Effector memory CD4-positive, alpha-beta T cell (primary cell): Measurements from ENCODE around the gene RABEP2.
"Not testable (repeated sequence)": the region's sequence is repeated elsewhere in the genome, so short reads cannot be mapped to it uniquely, and the experiment has no call there.

ENCODE experiments used
- DNase-seq, 3 donors: peaks; one replicate each; pipeline ENCODE4 v3.0.0-alpha.2; 2020
- H3K27ac ChIP-seq: 2 replicates; pipeline ENCODE4 v1.7.0; 2013; ENCODE audit warnings: mild to moderate bottlenecking, low read length, moderate library complexity; ENCODE audit not compliant: insufficient read depth, poor library complexity, severe bottlenecking
- H3K27me3 ChIP-seq: replicated peaks from 2 replicates; pipeline ENCODE4 v1.7.0; 2013; ENCODE audit warnings: mild to moderate bottlenecking, low read length; ENCODE audit not compliant: insufficient read depth, control insufficient read depth, poor library complexity, severe bottlenecking
- H3K36me3 ChIP-seq: 2 replicates; pipeline ENCODE4 v1.7.0; 2013; ENCODE audit warnings: mild to moderate bottlenecking, low read length, moderate library complexity; ENCODE audit not compliant: control insufficient read depth, insufficient read depth
- H3K4me1 ChIP-seq: 2 replicates; pipeline ENCODE4 v1.7.0; 2013; ENCODE audit warnings: low read length, mild to moderate bottlenecking; ENCODE audit not compliant: control insufficient read depth, insufficient read depth, poor library complexity, severe bottlenecking
- H3K4me3 ChIP-seq: 2 replicates; pipeline ENCODE4 v1.7.0; 2013; ENCODE audit warnings: low read length, low read depth, mild to moderate bottlenecking; ENCODE audit not compliant: insufficient read depth, poor library complexity, severe bottlenecking
- H3K9me3 ChIP-seq: 2 replicates; pipeline ENCODE4 v1.7.0; 2013; ENCODE audit warnings: mild to moderate bottlenecking, low read length, moderate library complexity; ENCODE audit not compliant: control insufficient read depth
- total RNA-seq, 3 donors: gene quantifications; one replicate each; lab custom pipeline; 2026; lab: John Stamatoyannopoulos, UW

RABEP2 gene
- 29.5 to 40.1 (median 31.5) reads per million in 3 donors for total RNA-seq

DNA sequence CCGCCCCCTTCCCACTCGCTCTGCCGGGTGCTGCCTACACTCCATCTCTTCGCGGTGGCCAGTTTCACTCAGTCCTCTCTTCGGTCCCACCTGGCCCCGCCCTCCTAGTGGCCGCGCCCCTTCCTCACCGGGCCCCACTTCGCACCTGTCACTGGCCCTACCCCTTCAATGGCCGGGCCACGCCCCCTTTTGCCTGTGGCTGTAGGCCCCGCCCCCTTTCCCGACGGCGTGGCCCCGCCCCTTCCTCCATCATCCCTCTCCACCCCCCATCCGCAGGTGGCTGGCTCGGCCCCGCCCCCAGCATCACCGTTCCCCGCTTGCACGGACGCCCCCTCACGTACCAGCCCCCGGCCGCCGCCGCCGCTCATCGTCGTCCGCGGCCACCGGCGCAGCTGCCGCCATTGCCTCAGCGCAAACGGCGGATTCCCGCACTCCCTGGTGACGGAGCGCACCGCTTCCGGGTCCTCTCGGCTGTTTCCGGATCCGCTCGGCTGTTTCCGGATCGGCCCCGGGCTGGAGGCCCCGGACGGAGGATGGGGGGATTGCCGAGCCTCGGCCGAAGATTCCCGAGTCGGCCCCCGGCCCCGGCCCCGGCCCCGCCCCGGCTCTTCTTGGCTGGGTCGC lies at the start of gene RABEP2:
RABEP2 (minus strand) TSS at position 477 of the 624 bp plus-strand sequence; CDS start at position 402, 75 bp downstream.
- Histone ChIP-seq H3K4me1 (peaks cover 11% of the 10 kb centered on the region), H3K9me3 (no peaks in the 10 kb centered on the region), H3K27ac (peak within 1 kb of the TSS; percentile 97), H3K36me3 (peaks cover 1% of the 10 kb centered on the region), H3K27me3 (no peaks in the 10 kb centered on the region), H3K4me3 (peak within 1 kb of the TSS; percentile 98)
- peak; percentile 87 to 93 (median 89) for DNase-seq

DNA sequence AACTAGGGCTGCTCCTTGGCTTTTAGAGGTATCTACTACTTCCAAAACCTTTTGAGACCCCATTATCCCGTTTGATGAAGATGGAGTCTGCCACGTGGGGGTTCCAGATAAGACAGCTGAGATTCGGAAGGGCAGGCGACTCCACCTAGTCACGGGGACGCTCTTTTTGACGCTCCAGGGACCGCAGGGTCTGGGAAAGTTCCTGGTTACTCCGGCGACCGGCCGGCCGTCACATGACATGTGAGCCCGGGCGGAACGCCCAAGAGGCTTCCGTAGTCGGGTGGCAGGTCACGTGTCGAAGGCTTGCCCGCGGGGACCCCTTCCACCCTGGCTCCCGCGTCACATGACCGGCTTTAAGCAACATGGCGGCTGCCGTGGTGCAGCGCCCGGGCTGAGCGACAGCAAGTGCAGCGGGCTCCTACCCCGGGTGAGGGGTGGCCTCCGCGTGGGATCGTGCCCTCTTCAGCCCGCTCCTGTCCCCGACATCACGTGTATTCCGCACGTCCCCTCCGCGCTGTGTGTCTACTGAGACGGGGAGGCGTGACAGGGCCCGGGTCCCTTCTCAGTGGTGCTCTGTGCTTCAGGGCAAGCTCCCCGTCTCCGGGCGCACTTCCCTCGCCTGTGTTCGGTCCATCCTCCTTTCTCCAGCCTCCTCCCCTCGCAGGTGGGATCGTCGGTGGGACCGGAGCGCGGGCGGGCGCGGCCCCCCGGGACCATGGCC lies 49.6 kb upstream of the RABEP2 start, which contains the start of gene SPNS1:
SPNS1 (plus strand) TSS at position 342 of the 721 bp plus-strand sequence; CDS start at position 716, 374 bp downstream.
- DNase-seq = peak; percentile 83 to 89 (median 84)
- Histone ChIP-seq H3K4me1 (peaks cover 16% of the 10 kb centered on the region), H3K9me3 (no peaks in the 10 kb centered on the region), H3K27me3 (no peaks in the 10 kb centered on the region), H3K36me3 (peaks cover 7% of the 10 kb centered on the region), H3K27ac (peak within 1 kb of the TSS; percentile 71), H3K4me3 (peak within 1 kb of the TSS; percentile 85)

- Histone ChIP-seq H3K4me3 (peak overlapping the region; percentile 85), H3K36me3 (peaks cover 2% of the 10 kb centered on the region), H3K27me3 (no peaks in the 10 kb centered on the region), H3K27ac (peak overlapping the region; percentile 71), H3K4me1 (peaks cover 13% of the 10 kb centered on the region), H3K9me3 (no peaks in the 10 kb centered on the region)
- no peak for DNase-seq
These were observed 49.0 kb upstream of the RABEP2 start for GRCh38 chr16:28974007-28974436.

GRCh38 chr16:28969696-28970095 lies 44.7 kb upstream of the RABEP2 start:
- H3K4me3 ChIP-seq, H3K27ac ChIP-seq, H3K4me1 ChIP-seq, DNase-seq, H3K9me3 ChIP-seq, H3K27me3 ChIP-seq, H3K36me3 ChIP-seq: not testable (repeated sequence)

DNA sequence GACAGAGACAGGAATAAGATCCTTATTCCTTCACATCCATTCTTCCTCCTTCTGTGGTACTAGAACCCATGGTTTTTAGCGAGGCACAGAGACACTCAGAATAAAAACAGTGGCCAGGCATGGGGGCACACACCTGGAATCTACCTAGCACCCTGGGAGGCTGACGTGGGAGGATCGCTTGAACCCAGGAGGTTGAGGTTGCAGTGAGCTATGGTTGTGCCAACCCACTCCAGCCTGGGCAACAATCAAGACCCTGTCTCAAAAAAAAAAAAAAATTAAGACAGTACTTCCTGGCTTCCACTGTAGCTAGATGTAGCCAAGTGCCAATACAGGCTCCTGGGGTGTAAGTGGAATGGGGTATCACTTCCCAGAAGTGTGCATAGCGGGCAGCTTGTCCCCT lies 42.1 kb upstream of the RABEP2 start:
- Histone ChIP-seq H3K27me3 (no peaks in the 10 kb centered on the region), H3K4me1 (no peaks in the 10 kb centered on the region), H3K4me3 (no peak overlapping the region)

DNA sequence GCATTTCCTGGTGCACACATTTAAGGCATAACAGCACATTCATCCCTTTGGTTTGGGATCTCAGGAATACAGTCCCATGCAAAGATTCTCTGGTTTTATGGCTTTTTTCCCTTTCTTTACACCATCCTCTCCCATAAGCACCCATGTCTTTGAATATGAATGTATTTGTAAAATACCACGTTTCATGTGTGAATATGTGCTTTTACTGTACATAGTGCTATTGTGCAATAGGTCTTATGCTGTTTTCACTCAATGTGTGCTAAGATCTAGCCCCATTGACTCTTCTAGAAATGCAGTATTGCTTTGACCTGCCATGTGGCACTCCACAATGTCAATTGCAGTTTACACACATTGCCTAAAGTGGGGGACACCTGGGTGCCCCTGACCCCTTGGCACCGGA lies 39.5 kb upstream of the RABEP2 start:
- DNase-seq = no peak
- Histone ChIP-seq H3K9me3 (no peaks in the 10 kb centered on the region), H3K27ac (no peak overlapping the region), H3K36me3 (peaks cover 50% of the 10 kb centered on the region), H3K4me3 (no peak overlapping the region), H3K4me1 (no peaks in the 10 kb centered on the region), H3K27me3 (no peaks in the 10 kb centered on the region)

More for the DNA sequence above, 42.1 kb upstream of the RABEP2 start:
- DNase-seq = no peak
- no peaks in the 10 kb centered on the region for H3K9me3 ChIP-seq
- H3K27ac ChIP-seq = no peak overlapping the region
- peaks cover 31% of the 10 kb centered on the region for H3K36me3 ChIP-seq

- H3K4me3 ChIP-seq = no peak overlapping the region
- H3K27me3 ChIP-seq = no peaks in the 10 kb centered on the region
- no peak for DNase-seq
- H3K9me3 ChIP-seq = no peaks in the 10 kb centered on the region
- H3K4me1 ChIP-seq = no peaks in the 10 kb centered on the region
- no peak overlapping the region for H3K27ac ChIP-seq
- H3K36me3 ChIP-seq = peaks cover 54% of the 10 kb centered on the region
These were observed 39.0 kb upstream of the RABEP2 start for GRCh38 chr16:28964072-28964471.

GRCh38 chr16:28958836-28959235 lies 33.8 kb upstream of the RABEP2 start:
- Histone ChIP-seq H3K36me3 (peaks cover 72% of the 10 kb centered on the region), H3K27ac (no peak overlapping the region), H3K4me3 (no peak overlapping the region), H3K27me3 (no peaks in the 10 kb centered on the region), H3K4me1 (no peaks in the 10 kb centered on the region), H3K9me3 (no peaks in the 10 kb centered on the region)
- no peak for DNase-seq

DNA sequence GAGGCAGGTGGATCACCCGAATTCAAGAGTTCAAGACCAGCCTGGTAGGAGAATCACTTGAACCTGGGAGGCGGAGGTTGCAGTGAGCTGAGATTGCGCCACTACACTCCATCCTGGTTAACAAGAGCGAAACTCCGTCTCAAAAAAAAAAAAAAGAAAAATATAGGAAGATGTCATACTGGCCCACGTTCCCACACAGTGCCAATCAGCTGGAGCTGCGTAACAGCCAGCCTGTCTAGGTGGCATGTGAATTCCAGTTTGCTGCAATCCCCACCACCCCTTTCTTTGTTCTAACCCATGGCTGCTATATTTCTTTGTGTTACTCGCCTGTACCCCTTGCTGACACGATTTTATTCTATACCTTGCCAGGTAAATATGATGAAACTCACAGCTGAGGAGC lies 33.2 kb upstream of the RABEP2 start:
- Histone ChIP-seq H3K27ac (no peak overlapping the region), H3K4me3 (no peak overlapping the region), H3K27me3 (no peaks in the 10 kb centered on the region), H3K9me3 (no peaks in the 10 kb centered on the region), H3K4me1 (no peaks in the 10 kb centered on the region), H3K36me3 (peaks cover 69% of the 10 kb centered on the region)
- no peak for DNase-seq

GRCh38 chr16:28951410-28951943 lies 26.4 kb upstream of the RABEP2 start:
- H3K4me3 ChIP-seq = peak overlapping the region; percentile 90
- peaks cover 29% of the 10 kb centered on the region for H3K36me3 ChIP-seq
- no peaks in the 10 kb centered on the region for H3K27me3 ChIP-seq
- H3K4me1 ChIP-seq = peaks cover 12% of the 10 kb centered on the region
- no peak for DNase-seq
- peak overlapping the region; percentile 66 for H3K27ac ChIP-seq
- H3K9me3 ChIP-seq = no peaks in the 10 kb centered on the region
